ENCODE measurements around the gene PLA2G4E.

Gene PLA2G4E

GRCh38 chr15:41955807-41956525 is 64.9 kb downstream of the PLA2G4E start:
- DNase-seq, result no peak
- no peak overlapping the region for H3K27ac Mint-ChIP-seq
- H3K4me3 Mint-ChIP-seq, result no peak overlapping the region
- peaks cover 17% of the 10 kb centered on the region for H3K4me1 Mint-ChIP-seq (ENCODE audit: low read depth)
- no peaks in the 10 kb centered on the region for H3K9me3 Mint-ChIP-seq
- H3K36me3 Mint-ChIP-seq (ENCODE audit: low read depth), result peaks cover 55% of the 10 kb centered on the region
- H3K27me3 Mint-ChIP-seq, result no peaks in the 10 kb centered on the region

GRCh38 chr15:41955100-41955499 is 65.7 kb downstream of the PLA2G4E start:
- no peak for DNase-seq
- H3K27ac Mint-ChIP-seq, result no peak overlapping the region
- H3K27me3 Mint-ChIP-seq, result no peaks in the 10 kb centered on the region
- H3K4me1 Mint-ChIP-seq (ENCODE audit: low read depth), result peaks cover 16% of the 10 kb centered on the region
- peaks cover 61% of the 10 kb centered on the region for H3K36me3 Mint-ChIP-seq (ENCODE audit: low read depth)
- H3K4me3 Mint-ChIP-seq, result no peak overlapping the region
- no peaks in the 10 kb centered on the region for H3K9me3 Mint-ChIP-seq

- no peak for DNase-seq
- Mint-ChIP-seq H3K27ac (peak overlapping the region; percentile 26), H3K9me3 (no peaks in the 10 kb centered on the region), H3K36me3 (ENCODE audit: low read depth) (peaks cover 63% of the 10 kb centered on the region), H3K4me1 (ENCODE audit: low read depth) (peaks cover 14% of the 10 kb centered on the region), H3K4me3 (no peak overlapping the region), H3K27me3 (no peaks in the 10 kb centered on the region)
These were observed 66.8 kb downstream of the PLA2G4E start for GRCh38 chr15:41954036-41954435.

GRCh38 chr15:41952013-41952563 is 68.8 kb downstream of the PLA2G4E start:
- Mint-ChIP-seq H3K4me1 (ENCODE audit: low read depth) (peaks cover 5% of the 10 kb centered on the region), H3K9me3 (no peaks in the 10 kb centered on the region), H3K27ac (no peak overlapping the region), H3K4me3 (no peak overlapping the region), H3K27me3 (no peaks in the 10 kb centered on the region), H3K36me3 (ENCODE audit: low read depth) (peaks cover 54% of the 10 kb centered on the region)
- no peak for DNase-seq

- Mint-ChIP-seq H3K4me1 (ENCODE audit: low read depth) (peaks cover 1% of the 10 kb centered on the region), H3K9me3 (no peaks in the 10 kb centered on the region), H3K27ac (no peak overlapping the region), H3K36me3 (ENCODE audit: low read depth) (peaks cover 55% of the 10 kb centered on the region), H3K27me3 (no peaks in the 10 kb centered on the region), H3K4me3 (no peak overlapping the region)
- no peak for DNase-seq
These were observed 69.3 kb downstream of the PLA2G4E start for GRCh38 chr15:41951571-41951970.

GRCh38 chr15:41950489-41950888 is 70.4 kb downstream of the PLA2G4E start:
- H3K36me3 Mint-ChIP-seq (ENCODE audit: low read depth), result peaks cover 56% of the 10 kb centered on the region
- no peak overlapping the region for H3K4me3 Mint-ChIP-seq
- no peak for DNase-seq
- H3K27me3 Mint-ChIP-seq, result no peaks in the 10 kb centered on the region
- H3K4me1 Mint-ChIP-seq (ENCODE audit: low read depth), result no peaks in the 10 kb centered on the region
- H3K27ac Mint-ChIP-seq, result no peak overlapping the region
- no peaks in the 10 kb centered on the region for H3K9me3 Mint-ChIP-seq

GRCh38 chr15:41950127-41950483 is 70.7 kb downstream of the PLA2G4E start:
- H3K4me3 Mint-ChIP-seq, result no peak overlapping the region
- H3K9me3 Mint-ChIP-seq, result no peaks in the 10 kb centered on the region
- no peak for DNase-seq
- H3K4me1 Mint-ChIP-seq (ENCODE audit: low read depth), result no peaks in the 10 kb centered on the region
- H3K27me3 Mint-ChIP-seq, result no peaks in the 10 kb centered on the region
- H3K36me3 Mint-ChIP-seq (ENCODE audit: low read depth), result peaks cover 58% of the 10 kb centered on the region
- no peak overlapping the region for H3K27ac Mint-ChIP-seq

- DNase-seq, result no peak
- H3K4me3 Mint-ChIP-seq, result no peak overlapping the region
- peaks cover 61% of the 10 kb centered on the region for H3K36me3 Mint-ChIP-seq (ENCODE audit: low read depth)
- H3K9me3 Mint-ChIP-seq, result no peaks in the 10 kb centered on the region
- no peaks in the 10 kb centered on the region for H3K27me3 Mint-ChIP-seq
- no peak overlapping the region for H3K27ac Mint-ChIP-seq
- H3K4me1 Mint-ChIP-seq (ENCODE audit: low read depth), result no peaks in the 10 kb centered on the region
These were observed 71.3 kb downstream of the PLA2G4E start for GRCh38 chr15:41949401-41950126.

- H3K27ac Mint-ChIP-seq, result no peak overlapping the region
- peaks cover 58% of the 10 kb centered on the region for H3K36me3 Mint-ChIP-seq (ENCODE audit: low read depth)
- H3K27me3 Mint-ChIP-seq, result no peaks in the 10 kb centered on the region
- H3K4me3 Mint-ChIP-seq, result no peak overlapping the region
- H3K4me1 Mint-ChIP-seq (ENCODE audit: low read depth), result peaks cover 4% of the 10 kb centered on the region
- no peak for DNase-seq
- no peaks in the 10 kb centered on the region for H3K9me3 Mint-ChIP-seq
These were observed 72.4 kb downstream of the PLA2G4E start for GRCh38 chr15:41948490-41948889.

- Mint-ChIP-seq H3K4me3 (no peak overlapping the region), H3K27me3 (no peaks in the 10 kb centered on the region), H3K9me3 (no peaks in the 10 kb centered on the region), H3K36me3 (ENCODE audit: low read depth) (peaks cover 55% of the 10 kb centered on the region), H3K27ac (peak overlapping the region; percentile 40), H3K4me1 (ENCODE audit: low read depth) (peaks cover 11% of the 10 kb centered on the region)
- no peak for DNase-seq
These were observed 73.9 kb downstream of the PLA2G4E start for GRCh38 chr15:41946970-41947369.

GRCh38 chr15:41945731-41946130 is 75.1 kb downstream of the PLA2G4E start:
- Mint-ChIP-seq H3K9me3 (no peaks in the 10 kb centered on the region), H3K27ac (peak overlapping the region; percentile 69), H3K36me3 (ENCODE audit: low read depth) (peaks cover 55% of the 10 kb centered on the region), H3K4me3 (no peak overlapping the region), H3K4me1 (ENCODE audit: low read depth) (peaks cover 18% of the 10 kb centered on the region), H3K27me3 (no peaks in the 10 kb centered on the region)
- no peak for DNase-seq

- H3K4me1 Mint-ChIP-seq (ENCODE audit: low read depth), result peaks cover 23% of the 10 kb centered on the region
- H3K27ac Mint-ChIP-seq, result peak overlapping the region; percentile 69
- H3K36me3 Mint-ChIP-seq (ENCODE audit: low read depth), result peaks cover 55% of the 10 kb centered on the region
- H3K4me3 Mint-ChIP-seq, result no peak overlapping the region
- H3K27me3 Mint-ChIP-seq, result no peaks in the 10 kb centered on the region
- no peaks in the 10 kb centered on the region for H3K9me3 Mint-ChIP-seq
- DNase-seq, result no peak
These were observed 75.6 kb downstream of the PLA2G4E start for GRCh38 chr15:41945221-41945620.

- H3K27me3 Mint-ChIP-seq, result no peaks in the 10 kb centered on the region
- H3K27ac Mint-ChIP-seq, result peak overlapping the region; percentile 35
- H3K36me3 Mint-ChIP-seq (ENCODE audit: low read depth), result peaks cover 58% of the 10 kb centered on the region
- no peak for DNase-seq
- no peaks in the 10 kb centered on the region for H3K9me3 Mint-ChIP-seq
- no peak overlapping the region for H3K4me3 Mint-ChIP-seq
- peaks cover 30% of the 10 kb centered on the region for H3K4me1 Mint-ChIP-seq (ENCODE audit: low read depth)
These were observed 76.4 kb downstream of the PLA2G4E start for GRCh38 chr15:41944313-41944940.

- H3K9me3 Mint-ChIP-seq, result no peaks in the 10 kb centered on the region
- H3K4me1 Mint-ChIP-seq (ENCODE audit: low read depth), result peaks cover 34% of the 10 kb centered on the region
- DNase-seq, result no peak
- H3K36me3 Mint-ChIP-seq (ENCODE audit: low read depth), result peaks cover 60% of the 10 kb centered on the region
- no peaks in the 10 kb centered on the region for H3K27me3 Mint-ChIP-seq
- H3K27ac Mint-ChIP-seq, result peak overlapping the region; percentile 57
- H3K4me3 Mint-ChIP-seq, result no peak overlapping the region
These were observed 77.1 kb downstream of the PLA2G4E start for GRCh38 chr15:41943543-41944312.
